8988T (cell line): ENCODE data around the gene RNASEL.
A peak's percentile ranks its signal among the peaks of the same experiment; 100 is the strongest.

ENCODE experiments used
- DNase-seq: peaks from one replicate; pipeline ENCODE4 v3.0.0; 2011

Gene RNASEL

DNA sequence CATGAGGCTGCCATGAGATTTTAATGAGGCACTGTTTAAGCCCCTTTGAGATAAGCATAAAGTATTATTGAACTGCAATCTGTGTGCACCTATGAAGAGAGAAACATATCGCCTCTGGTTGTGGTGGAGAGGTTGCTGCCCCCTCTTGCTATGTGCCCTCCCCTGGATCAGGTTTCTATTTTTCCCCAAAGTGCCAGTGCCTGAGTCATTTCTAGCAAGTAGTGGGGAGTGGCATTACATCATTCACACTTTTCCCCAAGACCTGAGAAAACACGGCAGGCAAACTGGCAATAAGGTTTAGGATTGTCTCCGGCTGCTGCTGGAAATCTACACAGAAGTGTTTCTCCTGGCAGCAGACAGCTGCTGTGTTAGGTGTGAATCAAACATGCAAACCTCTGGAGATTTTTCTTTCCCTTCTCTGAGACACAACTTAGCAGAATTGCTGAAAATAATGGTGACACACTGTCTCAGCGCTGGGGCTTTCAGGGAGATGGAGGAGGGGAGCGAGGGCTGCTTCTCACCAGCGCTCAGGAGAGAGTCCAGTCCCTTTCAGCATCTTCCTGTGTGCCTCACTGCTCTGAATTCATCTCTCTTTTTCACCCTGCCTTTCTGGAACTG is 28.8 kb upstream of the RNASEL start:
- no peak for DNase-seq

DNA sequence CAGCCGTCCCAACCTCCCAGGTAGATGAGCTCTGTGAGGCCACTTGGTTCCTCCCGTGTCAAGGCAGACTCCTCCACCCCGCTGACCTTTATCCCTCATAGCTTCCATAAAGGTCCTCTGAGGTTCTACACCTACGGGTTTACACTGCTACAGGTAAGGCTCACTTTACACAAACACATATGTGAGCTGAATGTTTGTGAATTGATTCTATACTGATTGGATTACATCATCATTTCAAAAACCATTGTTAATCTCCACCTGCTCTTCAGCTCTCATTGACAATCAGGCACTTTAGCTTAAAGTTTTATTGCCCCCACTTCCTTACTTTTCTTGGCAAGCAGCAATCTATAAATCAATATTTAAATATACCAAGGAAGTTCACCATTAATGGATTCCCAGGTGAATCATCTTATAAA is 28.0 kb upstream of the RNASEL start:
- DNase-seq = no peak

DNA sequence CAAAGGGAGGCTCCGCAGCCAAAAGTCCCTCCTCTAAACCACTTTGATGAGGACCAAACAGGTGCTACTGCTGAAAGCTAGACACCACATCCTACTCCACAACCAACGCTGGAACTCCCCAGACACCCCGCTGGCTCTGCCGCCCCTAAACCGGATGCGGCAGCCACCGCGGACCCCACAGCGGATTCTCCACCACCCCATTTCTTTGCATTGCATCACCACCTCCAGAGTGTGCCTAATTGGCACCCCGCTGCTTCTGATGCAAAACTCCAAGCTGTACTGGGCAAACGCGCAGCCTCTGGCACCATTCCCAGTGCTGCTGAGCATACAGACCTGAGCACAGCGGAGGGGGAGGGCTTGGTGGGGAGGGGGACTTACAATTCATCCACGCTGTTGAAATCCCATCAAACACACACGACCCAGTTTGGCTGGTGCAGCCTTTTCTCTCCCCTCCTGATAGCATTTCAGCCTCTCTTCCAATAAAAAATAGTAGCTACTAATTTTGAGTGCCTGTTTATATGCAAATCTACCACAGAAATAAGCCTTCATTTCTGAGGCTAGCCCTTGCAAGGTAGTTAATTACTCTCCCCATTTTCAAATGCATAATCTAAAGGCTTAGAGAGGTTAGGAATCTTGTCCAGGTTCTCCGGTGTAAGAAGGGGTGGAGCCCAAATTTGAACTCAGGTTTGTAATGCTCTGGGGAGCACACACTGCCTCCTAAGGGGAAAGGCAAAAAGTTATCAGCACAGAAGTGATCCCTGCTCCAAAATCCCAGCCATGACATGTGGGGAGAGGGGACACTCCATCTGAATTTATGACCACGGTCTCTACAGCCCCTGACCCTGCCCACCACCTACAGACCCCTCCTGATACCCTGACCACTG is 27.3 kb upstream of the RNASEL start:
- no peak for DNase-seq

DNA sequence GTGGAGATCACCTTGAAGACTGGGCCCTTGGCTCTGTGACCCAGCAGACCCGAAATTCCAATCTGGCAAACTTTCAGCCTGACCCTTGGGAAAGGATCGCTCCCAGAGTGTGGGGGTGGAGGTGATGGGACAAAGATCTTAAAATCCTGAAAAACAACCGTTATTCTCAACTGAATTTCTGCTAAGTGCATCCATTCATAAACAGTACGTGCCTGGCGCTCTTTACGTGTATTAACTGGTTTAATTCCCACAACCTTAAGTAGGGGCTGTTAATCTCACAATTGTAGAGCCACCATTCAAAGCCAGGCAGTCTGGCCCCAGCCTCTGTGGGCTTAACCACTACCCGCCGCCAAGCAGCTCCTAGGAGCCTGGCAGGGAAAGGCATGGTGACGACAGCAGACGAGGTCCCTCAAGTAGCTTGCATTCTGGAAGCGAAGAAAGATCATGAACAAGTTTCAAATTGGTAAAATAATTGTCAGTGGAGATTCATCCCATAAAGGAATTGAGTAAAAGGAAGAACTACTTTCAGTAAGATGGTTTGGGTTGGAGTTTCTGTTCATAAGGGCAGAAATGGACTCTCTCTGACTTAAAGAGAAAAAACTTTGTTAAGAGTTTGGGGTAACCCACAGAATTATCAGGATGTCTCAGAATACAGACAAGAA is 26.5 kb upstream of the RNASEL start:
- DNase-seq = no peak

DNA sequence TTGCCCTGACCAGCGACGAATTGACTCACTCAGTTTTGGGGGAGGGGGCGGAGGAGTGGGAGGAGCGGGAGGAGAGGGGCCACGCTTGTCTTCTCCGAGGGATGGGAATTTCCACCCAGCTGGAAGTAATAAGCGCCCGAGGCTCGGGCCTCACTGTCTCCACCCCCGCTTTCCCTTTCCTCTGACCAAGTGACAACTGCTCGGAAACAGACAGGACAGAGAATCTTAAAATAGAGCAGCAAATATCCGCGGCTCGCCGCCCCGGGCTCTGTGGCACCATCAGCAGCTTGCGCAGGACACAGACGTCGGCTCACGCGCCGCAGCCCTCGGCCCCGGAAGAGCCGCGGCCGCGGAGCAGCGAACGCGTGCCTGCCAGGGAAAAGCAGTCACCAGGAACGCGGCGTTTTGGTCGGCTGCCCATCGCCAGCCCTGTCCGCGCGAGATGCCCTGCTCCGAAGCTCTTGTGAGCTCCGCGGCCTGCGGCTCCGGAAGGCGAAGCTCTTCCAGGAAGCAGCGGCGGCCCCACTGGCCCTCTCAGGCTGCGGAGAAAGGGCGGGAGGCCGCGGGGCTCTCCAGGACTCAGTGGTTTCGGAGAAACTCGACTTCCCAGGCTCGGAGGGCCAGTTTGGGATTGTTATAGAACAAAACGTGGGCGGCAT is 25.9 kb upstream of the RNASEL start:
- no peak for DNase-seq

DNA sequence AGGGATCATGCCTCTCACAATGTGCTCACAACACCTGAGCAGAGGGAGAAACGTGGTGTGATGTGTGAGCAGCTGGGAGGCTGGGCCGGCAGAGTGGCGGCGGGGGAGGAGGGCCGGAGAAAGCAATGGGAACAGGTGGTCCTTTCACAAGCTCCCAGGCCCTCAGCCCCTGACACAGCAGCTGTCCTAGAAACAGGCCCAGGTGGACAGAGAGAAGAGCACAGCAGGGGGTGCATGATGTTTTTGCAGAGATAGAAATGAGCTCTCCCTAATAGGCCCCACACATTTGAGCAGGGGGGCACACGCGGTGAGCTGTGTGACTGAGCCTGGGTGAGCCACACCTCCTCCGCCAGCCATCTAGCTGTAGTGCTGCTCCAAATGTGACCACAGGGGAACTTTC is 22.7 kb upstream of the RNASEL start:
- DNase-seq = no peak

DNA sequence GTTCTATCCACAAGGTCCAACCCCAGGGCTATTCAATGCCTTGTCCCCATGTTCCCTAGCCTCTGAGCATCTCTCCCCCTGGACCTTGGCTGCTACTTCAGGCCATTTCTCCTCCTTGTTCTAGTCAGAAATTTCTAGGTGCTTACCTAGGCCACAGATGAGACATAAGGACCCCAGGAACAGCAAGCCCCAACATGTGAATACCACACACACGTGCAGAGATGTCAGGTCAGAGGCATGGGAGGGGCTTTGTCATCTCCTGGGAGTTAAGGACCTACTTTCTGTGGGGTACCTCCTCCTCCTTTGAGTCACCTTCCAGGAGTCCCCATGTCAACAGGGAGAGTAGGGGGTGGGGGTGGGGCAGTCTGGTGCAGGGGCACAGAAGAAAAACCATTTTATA is 22.3 kb upstream of the RNASEL start:
- no peak for DNase-seq

DNA sequence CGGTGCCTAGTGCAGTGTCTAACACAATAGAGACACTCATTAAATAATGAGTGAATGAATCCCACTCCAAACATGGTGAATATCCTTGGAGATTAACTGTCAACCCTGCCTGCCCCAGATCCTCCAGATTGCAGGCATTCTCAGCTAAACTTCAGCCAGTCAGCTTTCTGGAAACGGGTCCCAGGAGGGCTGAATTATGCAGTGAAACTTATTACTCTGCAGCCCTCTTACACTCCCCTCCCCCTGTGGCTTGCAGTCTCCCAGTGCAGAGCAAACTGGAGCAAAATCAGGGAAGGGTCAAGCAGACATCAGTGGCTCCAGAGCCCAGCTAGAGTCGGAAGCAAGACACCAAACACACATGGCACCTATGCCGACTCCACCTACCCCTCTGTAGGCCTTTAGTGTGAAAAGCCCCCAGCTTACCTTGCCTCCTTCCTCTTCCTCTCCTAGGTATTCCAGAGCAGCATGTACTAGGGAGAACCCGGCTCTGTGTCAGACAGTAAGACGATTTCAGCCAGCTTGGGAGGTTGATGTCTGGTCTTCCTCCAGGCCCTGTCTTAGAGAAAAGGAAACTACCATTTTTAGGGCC is 21.6 kb upstream of the RNASEL start:
- no peak for DNase-seq

DNA sequence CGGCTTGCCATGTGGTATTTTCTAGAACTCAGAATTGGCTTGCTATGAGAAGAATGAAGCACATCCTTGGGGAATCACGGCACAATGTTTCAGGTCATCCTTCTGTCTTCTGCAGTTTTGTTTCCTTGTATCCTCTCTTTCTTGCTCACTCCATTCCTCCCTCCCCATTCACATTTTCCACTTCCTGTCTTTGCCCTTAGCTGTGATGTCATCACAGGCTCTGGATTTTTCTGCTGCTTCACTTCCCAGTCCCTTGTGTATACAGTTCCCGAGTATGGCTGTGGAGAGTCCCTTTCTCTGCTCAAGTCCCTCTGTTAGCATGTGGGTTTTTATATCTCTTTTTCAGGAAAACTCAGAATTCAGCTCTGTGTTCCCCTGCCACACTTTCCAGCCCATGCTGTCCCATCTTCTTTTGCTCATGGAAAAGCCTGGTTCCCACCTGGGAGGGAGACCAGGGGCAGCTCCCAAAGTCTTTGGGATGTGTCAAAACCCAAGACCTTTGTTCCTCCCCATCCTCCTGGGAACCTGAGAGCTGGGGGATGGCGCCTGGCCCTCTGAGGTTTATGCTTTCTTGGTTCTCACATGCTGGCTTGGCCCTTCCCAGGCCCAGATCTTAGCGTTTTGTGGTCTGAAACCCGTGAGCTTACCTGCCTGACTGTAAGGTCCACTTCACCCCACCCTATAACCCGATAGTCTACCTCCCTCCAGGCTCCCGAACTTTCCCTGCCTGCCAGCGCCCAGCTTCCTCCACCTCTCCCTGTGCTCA is 20.0 kb upstream of the RNASEL start:
- DNase-seq = no peak

DNA sequence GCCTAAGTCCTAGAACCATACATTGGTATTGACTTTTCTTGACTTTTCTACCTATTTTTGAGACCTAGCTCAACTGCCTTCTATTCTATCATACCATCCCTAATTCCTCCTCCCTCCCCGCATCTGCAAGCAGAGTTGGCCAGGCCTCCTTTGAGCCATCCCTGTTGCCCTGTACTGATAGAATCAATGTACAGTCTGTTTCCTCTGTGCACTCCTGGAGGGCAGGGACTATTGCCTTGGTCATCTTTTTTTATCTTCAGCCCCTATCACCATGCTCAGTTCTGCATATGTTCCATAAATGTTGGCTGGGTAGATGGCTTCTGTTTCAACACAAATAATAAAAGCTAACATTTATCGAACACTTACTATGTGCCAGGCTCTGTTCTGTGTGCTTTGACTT is 19.2 kb upstream of the RNASEL start:
- no peak for DNase-seq

DNA sequence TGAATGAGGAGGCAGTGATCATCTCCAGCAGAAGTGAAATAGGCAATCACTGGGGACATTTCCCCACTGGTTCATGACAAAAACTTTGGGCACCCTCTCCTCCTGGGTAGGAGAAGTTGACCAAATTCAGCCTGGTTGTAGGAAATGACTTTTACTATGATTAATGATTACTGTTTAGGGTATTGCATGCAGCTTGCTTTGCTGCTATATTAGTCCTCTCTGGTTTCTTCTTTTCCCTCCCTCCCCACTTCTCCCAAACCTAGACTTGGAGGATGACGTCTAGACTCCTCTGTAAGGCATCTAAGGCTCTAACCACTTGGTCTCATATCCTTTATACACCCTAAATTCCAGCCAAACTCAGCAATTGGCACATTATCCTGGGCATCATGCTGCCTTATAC is 18.5 kb upstream of the RNASEL start:
- no peak for DNase-seq

DNA sequence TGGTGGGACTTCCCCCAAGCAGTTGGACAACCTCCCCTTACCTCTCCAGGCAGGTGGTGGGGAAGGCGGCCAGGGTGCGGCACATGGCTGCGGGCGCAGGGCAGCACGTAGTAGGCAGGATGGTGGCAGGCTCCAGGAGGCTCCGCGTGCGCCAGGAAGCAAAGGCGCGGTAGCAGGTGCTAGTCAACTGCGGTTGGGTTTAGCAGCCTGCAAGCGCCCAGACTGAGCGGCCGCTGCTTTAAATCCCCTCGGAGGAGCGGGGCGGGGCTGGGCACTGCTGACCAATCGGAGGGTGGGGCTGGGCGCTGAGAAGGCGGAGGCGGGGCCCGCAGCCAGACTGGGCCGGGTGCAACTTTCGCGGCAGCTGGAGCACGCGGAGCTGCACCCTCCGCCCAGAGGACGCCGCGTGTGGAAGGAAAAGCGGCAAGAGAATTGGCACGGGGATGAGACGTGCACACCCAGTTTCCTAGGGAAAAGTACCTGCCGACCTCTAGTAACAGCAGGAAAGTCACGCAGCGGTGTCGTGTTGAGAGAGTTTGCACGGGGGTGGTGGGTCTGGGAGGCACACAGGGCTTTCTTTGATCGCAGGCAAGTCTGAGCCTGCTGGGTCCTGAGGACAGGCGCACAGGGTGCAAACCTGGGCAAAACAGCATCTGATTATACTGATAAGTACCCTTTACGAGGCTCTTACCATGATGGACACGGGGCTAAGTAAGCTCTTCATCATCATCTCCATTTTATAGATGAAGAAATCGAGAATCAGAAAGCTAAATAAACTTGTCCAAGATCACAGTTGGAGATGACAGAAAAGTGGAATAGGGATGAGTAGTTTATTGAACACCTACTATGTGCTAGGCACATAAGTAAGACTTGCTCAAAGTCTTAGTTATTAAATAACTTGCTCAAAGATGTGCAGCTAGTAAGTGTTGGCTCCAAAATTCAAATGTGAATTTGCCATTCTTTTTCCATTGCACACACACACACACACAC is 15.4 kb upstream of the RNASEL start, which contains the start of gene RGS16:
RGS16 (minus strand) TSS at position 215 of the 990 bp plus-strand sequence; CDS start at position 85, 130 bp downstream.
- peak; percentile 91 for DNase-seq

DNA sequence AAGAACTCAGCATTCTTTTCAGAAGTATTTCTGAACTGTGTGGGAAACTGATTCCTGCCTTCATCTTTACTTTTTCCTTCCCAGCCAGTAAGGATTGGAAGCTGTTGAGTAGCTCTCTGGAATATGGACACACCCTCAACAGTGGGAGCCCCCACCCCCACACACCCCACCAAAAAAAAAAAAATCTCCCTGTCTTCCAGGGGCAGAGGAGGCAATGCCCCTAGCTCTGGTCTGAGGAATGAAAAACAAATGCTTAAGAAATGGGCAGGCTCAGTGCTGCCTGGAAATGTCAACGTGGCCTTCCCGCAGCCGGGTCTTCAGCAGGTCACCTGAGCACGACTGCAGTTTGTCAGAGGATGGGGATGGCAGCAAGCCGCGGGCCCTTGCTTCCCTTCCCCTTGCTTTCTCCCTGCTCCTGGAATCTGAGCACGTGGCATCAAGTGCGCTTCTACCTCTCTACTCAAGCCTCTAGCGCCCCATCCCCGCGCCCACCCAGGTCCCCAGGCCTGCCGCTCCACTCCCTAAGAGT is 14.7 kb upstream of the RNASEL start:
- DNase-seq = no peak

DNA sequence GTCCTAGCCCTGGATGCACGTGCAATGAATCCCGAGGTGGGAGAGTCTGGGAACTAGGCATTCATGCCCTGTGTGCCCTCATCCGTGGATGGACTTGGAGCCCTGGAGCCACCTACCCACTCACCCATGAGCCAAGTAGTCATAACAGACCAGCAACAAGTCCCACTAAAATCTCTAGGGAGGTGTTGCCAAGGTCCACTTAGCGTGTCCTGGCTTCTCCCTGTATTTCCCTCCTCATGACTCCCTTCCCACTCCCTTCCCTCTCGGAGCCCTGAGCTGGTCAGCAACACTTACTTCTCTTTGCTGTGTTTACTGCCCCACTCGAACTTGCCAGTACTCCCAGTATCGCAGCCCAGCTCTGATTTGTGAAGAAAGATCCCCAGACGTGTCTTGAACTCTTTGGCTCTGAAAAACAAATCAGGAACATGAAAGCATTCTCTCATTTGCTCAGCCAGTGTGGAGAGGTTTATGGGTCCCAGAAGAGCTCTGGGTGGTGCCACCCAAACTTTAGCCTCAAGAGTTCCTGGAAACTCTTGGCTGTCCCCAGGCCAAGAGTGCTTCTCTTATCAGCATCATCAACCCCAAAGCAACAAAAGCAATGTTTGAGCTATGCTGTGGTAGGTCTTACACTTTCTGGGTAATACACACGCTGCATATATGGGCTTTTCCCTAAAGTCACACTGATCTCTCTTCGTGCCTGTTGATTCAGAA is 14.0 kb upstream of the RNASEL start:
- no peak for DNase-seq

DNA sequence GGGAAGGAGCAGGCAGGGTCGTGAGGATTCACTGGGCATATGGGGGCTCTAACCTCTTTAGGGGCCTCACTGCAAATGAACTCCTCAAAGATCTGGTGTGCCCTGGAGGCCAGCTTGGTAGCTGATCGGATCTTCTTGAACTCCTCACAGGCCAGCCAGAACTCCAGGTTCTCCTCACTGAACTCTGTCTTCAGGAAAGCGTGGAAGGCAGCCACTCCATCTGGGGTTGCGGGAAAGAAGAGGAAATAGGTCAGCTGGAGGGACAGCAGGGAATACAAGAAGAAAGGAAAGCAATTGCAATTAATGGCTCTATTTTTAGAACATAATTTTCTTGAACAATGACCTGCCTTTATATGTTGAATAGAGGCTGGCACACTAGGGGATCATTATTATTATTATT is 12.9 kb upstream of the RNASEL start:
- no peak for DNase-seq

DNA sequence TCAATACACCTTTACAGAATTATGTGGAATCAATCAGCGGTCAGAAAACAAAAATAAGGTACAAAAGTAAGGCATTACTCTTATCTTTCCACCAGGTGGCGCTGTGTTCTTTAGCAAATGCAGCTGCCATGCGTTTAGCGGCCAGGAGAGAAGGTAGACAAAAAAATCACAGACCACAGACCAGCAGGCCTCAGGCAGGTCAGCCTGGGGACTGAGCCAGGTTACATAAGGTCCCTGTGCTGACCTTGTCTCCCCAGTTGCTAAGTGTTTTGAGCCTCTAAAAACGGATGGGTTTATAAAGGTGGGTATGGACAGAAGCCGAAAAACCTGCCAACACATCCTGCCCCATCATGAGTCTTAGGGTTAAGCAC is 12.3 kb upstream of the RNASEL start:
- DNase-seq = peak; percentile 62

DNA sequence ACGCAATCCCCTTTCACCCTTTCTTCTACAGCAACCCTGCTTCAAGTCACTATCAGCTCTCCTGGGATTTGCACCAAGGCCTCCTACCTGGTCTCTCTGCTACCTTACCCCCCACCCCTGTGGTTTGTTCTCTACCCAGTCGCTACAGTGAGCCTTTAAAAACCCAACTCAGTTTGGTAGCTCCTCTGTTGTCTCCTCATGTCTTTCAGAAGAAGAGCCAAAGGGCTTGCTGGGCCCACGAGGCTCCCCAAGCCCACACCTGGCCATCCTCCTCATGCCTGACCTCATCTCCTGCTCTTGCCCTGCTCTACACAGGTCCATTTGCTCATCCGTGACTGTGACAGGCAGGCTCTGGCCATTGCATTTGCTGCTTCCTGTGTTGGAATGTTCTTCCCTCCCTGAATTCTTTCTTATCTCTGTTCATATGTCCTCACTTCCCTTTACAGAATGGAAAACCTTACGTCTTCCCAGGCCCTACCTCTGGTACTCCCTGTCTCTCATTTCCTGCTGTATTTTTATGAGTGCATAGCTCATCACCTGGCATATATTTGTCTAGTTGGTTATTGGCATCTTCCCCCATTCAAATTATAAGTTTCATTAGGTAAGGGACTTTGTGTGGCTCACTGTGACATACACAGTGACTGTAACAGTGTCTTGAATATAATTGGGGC is 11.8 kb upstream of the RNASEL start:
- DNase-seq = no peak

DNA sequence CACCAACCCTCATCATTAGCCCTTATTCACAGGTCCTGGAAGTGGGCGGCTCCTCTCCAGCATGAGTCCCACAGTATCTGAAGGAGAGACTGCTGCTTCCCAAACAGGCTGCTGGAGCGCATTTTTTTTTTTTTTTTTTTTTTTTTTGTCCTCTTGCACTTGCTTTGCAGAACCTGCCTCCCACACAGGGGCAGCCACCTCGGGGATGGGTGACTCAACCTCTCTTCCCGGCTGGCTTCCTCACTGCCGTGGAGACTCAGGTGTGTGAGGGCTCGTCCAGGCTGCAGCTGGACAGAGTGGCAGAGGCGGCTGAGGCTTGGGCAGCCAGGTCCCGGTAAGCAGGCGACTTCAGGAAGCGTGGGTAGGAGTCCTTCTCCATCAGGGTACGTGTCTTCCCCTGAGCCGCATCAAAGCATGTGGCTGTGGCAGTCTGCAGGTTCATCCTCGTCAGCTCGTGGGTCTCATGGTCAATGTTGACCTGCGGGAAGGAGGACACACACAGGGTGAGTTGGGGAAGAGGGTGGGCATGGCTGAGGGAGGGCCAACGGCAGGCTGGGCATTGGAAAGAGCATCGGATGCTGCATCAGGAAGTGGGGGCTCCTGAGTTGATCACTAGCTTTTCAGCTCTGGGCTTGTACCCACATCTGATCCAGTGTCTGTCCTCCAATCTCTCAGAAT is 11.1 kb upstream of the RNASEL start:
- DNase-seq = no peak

DNA sequence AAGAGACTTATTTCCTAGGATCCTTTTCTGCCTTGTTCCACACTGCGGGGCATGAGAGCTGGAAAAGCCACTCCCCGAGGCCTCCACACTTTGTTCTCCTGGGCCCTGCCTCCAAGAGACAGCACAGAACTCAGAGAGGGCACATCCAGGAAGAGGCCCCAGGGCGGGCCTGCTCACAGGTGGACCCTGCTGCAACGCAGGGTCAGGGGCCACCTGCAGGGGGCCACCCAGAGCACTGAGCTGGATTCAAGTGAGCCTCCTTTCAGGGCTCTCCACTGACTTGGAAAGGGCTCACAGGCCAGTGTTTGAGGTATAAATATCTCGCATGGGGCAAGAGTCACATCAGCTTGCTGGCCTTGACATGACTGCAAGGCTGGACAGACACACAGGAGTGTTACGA is 10.3 kb upstream of the RNASEL start:
- no peak for DNase-seq
